Measurements from ENCODE around the gene C1orf159.

The C1orf159 gene

DNA sequence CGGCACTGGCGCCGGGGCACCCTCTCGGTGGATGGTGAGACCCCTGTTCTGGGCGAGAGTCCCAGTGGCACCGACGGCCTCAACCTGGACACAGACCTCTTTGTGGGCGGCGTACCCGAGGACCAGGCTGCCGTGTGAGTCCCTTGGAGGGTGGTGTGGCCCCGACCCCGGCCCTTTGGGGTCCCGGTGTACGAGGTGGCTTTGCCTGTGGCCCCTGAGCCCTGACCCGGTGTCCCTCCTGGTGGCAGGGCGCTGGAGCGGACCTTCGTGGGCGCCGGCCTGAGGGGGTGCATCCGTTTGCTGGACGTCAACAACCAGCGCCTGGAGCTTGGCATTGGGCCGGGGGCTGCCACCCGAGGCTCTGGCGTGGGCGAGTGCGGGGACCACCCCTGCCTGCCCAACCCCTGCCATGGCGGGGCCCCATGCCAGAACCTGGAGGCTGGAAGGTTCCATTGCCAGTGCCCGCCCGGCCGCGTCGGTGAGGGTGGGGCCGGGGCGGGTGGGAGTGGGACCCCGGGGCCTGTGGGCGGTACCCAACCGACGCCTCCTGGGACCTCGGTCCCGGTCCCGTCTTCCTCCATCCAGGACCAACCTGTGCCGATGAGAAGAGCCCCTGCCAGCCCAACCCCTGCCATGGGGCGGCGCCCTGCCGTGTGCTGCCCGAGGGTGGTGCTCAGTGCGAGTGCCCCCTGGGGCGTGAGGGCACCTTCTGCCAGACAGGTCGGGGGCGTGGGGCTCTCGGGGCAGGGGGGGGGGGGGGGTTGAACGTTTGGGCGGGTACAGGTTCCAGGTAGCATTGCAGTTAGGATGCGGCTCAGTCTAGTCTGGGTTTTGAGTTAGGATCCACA is 66.3 kb downstream of the C1orf159 start:
- no peak for DNase-seq

DNA sequence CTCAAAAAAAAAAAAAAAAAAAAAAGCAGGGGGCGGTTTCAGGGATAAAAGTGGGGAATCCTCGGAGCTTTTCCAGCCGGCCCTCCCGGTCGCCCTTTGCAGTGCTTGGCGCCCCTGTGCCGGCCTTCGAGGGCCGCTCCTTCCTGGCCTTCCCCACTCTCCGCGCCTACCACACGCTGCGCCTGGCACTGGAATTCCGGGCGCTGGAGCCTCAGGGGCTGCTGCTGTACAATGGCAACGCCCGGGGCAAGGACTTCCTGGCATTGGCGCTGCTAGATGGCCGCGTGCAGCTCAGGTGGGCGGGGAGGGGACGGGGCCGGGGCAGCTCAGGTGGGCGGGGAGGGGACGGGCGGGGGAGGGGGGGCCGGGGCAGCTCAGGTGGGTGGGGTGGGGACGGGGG is 67.1 kb downstream of the C1orf159 start:
- DNase-seq, result no peak

DNA sequence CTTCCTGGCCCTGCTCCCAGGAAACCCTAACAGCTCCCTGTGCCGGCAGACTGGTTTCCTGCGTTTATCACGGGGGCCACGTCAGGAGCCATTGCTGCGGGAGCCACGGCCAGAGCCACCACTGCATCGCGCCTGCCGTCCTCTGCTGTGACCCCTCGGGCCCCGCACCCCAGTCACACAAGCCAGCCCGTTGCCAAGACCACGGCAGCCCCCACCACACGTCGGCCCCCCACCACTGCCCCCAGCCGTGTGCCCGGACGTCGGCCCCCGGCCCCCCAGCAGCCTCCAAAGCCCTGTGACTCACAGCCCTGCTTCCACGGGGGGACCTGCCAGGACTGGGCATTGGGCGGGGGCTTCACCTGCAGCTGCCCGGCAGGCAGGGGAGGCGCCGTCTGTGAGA is 67.9 kb downstream of the C1orf159 start:
- no peak for DNase-seq

DNA sequence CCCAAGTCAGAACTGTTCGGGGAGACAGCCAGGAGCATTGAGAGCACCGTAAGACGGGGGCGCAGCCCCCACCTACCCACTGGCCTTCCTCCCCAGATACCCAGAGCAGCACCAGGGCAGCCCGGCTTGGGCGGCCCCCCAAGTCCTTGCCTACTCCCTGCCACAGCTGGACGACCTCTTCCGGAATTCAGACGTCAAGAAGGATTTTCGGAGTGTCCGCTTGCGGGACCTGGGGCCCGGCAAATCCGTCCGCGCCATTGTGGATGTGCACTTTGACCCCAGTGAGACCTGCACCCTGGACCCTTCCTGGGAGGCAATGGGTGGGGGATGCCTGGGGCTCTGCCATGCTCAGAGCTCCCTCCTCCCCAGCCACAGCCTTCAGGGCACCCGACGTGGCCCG is 68.5 kb downstream of the C1orf159 start:
- no peak for DNase-seq

DNA sequence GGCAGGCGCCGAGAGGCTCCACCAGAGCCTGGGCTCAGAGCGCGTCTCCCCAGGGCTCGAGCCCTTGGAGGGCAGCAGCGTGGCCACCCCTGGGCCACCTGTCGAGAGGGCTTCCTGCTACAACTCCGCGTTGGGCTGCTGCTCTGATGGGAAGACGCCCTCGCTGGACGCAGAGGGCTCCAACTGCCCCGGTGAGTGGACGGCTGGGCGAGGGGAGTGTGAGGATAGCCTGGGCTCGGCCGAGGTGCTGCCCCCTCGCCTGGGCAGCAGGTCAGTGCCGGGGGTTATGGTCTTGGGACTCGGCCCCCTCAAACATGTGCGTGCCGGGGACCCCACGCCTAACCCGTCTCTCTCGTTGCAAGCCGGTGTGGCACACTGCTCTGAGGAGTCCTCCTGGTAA is 69.1 kb downstream of the C1orf159 start:
- DNase-seq, result no peak

DNA sequence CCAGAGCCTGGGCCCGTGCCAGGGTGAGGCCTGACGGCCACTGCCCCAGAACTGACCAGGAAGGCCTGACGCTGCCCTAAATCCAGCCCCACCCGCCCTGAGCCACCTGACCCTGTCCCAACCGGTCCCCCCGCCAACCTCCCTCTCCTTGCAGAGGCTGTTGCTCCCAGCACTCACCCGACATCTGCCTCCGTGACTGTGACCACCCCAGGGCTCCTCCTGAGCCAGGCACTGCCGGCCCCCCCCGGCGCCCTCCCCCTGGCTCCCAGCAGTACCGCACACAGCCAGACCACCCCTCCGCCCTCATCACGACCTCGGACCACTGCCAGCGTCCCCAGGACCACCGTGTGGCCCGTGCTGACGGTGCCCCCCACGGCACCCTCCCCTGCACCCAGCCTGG is 69.6 kb downstream of the C1orf159 start:
- DNase-seq, result no peak

DNA sequence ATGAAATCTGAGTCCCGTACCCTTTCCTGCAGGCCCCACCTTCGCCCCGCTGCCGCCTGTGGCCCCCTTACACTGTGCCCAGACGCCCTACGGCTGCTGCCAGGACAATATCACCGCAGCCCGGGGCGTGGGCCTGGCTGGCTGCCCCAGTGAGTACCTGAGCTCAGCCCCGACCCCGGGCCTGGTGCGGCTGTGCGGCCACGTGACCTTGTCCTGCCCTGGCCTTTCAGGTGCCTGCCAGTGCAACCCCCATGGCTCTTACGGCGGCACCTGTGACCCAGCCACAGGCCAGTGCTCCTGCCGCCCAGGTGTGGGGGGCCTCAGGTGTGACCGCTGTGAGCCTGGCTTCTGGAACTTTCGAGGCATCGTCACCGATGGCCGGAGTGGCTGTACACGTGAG is 70.8 kb downstream of the C1orf159 start:
- DNase-seq, result no peak

DNA sequence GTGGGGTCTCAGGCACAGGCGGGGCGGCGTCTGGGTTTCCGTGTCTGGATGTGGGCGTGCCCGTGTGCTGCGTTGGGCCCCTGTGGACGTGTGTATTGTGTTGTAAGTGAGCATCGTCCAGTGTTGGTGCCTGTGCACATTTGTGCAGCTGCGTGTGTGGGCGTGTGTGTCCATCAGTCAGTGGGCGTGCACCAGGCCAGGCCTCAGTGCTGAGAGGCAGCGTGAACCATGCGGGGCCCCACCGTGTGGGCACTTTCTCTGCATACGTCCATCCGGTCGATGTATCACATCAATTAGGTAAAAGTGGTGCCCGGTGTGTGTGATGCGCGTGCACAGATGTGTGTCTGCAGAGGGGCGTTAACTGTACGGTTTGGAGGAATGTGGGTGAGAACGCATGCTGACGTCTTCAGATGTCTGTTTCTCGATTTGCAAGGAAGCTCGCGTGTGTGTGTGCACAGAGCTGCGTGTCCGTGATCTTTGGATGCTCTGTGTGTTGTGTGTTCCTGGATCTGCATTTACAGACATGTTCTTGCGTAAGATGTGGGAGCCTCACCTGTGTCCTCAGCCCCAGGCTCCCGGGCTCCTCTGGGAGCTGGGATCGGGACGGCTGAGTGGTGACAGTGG is 71.3 kb downstream of the C1orf159 start:
- no peak for DNase-seq

DNA sequence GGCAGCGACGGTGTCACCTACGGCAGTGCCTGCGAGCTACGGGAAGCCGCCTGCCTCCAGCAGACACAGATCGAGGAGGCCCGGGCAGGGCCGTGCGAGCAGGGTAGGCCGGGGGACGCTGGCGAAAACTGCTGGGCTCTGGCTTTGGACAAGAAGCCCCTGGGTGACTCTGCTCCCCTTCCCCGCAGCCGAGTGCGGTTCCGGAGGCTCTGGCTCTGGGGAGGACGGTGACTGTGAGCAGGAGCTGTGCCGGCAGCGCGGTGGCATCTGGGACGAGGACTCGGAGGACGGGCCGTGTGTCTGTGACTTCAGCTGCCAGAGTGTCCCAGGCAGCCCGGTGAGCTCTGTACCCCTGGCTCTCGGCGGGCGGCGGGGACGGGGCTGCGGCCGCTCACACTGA is 72.0 kb downstream of the C1orf159 start:
- DNase-seq, result no peak

DNA sequence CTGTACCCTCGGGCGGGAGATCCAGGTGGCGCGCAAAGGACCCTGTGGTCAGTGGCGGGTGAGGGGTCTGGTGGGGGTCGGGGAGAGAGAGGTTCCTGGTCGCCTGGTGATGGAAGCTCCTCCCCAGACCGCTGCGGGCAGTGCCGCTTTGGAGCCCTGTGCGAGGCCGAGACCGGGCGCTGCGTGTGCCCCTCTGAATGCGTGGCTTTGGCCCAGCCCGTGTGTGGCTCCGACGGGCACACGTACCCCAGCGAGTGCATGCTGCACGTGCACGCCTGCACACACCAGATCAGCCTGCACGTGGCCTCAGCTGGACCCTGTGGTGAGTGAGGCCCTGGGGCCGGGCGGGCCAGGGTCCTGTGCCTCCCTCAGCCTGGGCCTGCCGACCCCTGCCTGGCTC is 72.5 kb downstream of the C1orf159 start:
- no peak for DNase-seq

DNA sequence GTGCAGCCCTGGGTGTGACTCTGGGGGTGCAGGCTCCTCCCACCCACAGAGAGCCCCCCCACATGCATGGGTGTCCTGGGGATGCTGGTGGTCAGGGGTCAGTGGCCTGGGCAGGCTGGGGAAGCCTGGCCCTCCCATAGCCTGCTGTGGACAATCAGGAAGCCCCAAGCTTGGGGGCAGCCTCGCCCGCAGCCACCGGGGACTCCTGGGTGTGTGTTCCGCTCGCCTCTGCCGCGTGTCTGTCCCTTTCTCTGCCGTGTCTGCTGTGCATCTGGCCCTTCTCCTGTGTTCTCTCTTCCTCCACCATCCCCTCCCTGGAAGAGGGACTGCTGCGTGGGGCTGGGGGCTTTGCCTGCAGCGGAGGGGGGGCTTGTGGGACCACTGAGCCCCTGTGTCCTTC is 73.1 kb downstream of the C1orf159 start:
- no peak for DNase-seq

DNA sequence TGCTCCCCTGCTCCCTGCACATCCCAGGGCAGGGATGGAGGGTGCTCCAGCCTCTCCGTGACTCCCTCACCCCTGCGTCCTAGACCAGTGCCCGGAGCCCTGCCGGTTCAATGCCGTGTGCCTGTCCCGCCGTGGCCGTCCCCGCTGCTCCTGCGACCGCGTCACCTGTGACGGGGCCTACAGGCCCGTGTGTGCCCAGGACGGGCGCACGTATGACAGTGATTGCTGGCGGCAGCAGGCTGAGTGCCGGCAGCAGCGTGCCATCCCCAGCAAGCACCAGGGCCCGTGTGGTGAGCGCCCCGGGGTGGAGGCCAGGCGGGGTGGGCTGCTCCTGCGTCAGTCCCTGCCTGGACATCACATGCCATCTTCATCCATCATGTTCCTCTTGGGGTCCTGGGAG is 74.0 kb downstream of the C1orf159 start:
- no peak for DNase-seq

DNA sequence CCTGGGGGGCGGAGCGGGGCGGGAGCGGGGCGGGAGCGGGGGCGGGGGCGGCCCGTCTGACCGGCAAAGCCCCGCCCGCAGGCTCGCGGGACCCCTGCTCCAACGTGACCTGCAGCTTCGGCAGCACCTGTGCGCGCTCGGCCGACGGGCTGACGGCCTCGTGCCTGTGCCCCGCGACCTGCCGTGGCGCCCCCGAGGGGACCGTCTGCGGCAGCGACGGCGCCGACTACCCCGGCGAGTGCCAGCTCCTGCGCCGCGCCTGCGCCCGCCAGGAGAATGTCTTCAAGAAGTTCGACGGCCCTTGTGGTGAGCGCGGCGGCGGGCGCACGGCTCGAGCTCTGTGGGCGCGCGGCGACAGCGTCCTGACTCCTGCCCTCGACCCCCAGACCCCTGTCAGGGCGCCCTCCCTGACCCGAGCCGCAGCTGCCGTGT is 74.8 kb downstream of the C1orf159 start:
- DNase-seq, result no peak

DNA sequence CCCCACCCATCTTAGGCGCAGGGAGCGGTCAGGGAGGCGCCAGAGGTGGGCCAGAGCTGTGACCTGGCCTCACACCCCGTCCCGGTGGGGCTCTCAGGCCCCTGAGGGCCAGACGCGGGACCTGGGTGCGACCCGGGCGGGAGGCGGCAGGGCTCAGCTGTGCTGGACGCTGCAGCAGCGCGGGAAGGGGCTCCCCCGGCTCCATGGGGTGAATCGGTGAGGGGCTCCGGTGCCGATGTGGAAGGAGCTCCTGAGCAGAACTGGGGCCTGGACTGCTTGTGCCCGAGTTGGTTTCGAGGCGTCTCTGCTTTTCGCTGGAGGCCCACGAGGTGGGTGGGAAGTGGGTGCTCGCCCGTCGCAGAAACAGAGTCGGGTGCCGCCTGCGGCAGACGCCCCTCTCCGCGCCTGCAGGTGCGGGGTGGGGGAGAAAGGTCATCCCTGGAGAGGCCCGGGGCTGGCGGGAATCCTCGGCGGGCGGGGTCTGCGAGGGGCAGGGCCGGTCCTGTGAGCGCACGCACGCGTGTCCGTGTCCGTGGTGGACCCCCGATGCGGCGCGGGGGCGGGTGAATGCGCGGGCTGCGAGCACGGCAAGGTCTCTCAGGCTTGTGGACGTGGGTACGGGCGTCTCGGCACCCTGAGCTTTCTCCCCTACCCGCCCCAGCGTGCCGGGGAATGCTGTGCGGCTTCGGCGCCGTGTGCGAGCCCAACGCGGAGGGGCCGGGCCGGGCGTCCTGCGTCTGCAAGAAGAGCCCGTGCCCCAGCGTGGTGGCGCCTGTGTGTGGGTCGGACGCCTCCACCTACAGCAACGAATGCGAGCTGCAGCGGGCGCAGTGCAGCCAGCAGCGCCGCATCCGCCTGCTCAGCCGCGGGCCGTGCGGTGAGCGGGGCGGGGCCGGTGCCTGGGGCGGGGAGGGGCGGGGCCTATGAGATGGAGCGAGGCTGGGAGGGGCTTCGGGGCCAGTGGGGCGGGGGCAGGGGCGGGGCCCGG is 75.6 kb downstream of the C1orf159 start:
- DNase-seq, result peak; percentile 74 to 75

DNA sequence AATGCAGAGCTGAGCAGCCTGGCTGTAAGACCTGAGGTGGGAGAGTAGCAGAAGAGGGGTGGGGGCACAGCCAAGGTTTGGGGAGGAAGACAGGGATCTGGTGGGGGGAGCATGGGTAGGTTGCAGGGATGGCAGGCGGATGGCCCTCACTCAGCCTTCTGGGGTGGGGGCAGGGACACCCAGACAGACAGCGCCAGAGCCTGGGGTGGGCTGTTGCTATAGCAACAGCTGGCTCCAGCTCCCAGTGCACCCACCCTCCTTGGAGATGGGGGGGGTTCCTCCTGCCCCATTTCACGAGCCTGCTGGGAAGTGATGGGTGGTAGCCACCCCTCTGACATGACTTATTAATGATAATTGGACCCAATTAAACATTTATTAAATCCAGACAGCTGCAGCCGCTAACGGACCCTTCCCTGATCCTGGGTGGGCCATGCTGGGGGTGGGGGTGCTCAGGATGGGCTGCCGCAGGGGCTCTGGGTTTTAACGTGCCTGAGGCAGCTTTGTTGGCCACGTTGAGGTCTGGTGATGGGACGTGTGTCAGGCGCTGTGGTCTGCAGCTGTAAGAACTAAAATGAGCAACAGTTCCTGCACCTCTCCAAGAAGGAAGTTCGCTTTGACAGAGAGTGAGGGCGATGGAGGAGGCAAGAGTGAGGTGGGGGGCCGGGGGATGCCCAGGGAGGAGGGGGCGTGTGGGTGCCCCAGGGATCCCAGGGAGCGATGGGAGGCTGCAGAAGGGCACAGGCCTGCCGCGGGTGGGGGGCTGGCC is 76.6 kb downstream of the C1orf159 start:
- DNase-seq, result no peak

DNA sequence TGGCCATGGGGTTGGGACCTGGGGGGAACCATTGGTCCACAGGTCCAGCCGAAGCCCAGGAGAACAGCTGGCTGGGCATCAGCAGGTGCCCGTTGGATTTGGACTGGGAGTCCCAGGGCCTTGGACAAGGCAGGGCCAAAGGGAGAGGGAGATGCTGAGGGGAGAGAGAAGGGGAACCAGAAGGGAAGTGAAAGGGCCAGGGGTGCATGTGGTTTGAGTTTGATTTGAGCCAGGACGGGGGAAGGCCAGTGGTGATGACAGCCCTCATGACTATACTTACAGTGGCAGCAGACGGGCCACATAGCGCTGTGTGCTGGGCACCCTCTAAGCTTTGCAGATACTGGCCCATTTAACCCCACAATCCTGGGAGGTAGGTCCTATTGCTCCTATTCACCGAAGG is 77.2 kb downstream of the C1orf159 start:
- DNase-seq, result no peak

DNA sequence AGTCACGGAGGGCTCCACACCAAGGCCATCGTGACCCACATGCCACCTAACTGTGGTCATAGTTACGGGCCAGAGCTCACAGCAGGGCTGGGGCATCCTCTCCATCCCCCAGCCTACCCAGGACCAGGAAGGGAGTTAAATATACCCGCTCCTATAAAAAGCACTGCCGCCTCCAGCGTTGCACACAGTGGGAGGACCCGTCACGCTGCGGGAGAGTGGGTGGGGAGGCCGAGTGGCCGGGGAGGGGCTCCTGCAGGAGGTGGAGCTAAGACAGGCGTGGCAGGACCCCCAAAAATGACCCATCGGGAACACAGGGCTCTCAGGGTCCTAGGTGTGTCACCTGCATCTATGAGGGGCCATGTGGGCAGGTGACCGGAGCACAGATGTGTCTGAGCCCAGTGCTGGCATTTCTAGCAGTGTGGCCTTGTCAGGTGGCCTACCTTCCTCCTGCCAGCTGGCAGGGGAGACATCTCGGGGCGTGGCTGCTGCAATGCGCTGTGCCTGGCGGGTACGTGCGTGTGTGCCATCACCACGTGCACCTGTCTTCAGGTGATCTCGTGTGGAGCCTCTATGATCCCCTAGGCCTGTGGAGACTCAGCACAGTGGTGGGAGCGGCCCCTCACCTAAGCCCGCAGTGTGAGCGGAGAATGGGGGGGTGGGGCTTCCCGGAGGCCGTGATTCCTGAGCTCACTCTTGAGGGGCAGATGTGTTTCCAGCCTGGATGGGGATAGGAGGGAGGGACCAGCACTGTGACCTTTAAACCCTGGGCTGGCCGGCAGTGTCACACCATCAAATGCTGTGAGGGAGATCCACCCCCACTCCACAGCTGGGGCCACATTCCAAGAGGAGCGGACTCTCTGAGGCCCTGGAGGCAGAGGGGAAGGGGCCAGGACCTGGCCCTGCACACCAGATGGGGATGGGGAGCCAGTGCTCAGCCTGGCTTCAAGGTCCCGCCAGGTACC is 78.2 kb downstream of the C1orf159 start:
- no peak for DNase-seq

DNA sequence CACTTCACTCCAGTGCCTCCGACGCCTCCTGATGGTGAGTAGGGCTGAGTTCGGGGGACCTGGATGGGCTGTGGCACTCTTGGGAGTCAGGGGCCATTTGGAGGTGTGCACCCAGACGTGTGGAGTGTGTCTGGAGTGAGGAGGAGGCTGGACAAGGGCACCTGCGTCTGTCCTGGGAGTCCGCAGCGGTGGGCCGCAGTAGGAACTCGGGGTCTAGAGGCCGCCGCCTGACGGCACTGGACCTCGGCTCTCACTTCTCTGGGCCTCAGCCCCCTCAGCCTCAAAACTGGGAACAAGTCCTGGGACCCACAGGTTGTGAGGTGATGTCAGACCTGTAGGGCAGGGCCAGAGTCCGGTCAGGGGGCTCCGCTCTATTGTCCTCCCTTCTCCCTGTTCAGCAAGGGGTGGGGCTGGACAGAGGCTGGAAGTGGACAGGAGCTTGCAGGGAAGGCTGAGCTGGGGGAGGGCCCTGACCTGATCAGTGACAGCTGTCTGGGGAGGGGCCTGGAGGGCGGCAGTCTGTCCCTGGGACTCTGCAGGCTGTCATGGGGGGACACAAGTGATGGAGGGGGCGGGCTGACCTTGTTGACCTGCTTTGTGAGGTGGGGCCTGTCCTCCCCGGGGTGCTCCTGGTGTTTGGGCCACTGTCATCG is 80.5 kb downstream of the C1orf159 start:
- no peak for DNase-seq

DNA sequence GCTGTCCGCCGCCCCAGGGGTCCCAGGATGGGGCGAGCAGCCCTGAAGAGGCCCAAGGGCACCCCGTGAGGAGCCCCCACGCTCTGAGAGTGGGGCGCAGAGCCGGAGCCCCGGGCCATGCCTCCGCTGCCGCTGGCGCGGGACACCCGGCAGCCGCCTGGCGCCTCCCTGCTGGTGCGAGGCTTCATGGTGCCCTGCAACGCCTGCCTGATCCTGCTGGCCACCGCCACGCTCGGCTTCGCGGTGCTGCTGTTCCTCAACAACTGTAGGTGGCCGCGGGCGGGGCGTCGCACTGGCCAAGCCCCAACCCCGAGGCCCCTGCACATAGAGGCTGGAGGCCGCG is 81.5 kb downstream of the C1orf159 start:
- no peak for DNase-seq

DNA sequence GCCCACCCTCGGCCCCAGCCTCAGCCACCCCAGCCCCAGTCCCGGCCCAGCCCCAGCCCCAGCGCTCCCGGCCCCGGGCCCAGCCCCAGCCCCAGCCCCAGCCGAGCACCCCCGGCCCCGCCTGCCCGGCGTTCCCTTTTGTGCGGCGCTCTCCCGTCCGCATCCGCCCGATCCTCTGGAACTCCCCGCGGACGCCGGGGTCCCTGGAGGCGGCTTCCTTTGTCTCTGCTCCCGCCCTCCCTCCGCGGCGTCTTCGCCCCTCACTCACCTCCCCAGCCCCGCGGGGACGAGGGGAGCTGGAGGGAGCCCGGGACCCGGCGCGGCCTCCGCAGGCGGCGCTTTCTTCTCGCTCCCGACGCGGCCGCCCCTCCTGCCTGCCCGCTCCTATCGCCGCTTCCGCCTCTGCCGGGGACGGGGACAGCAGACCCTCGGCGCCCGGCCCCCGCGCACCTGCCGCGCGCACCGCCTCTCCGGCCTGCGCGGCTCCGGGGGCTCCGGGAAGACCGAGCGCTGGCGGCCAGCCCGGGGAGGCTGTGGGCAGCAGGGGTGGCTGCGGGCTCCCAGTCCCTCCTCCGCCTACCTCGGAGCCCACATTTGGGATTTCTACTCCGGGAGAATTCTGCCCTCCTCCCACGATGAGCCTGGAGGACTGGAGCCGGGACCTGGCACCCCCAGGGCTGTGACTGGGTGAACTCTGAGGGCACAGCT is 82.0 kb downstream of the C1orf159 start:
- DNase-seq, result peak in 1 of 2 experiments; percentile 26

Measured in stimulated activated CD4-positive, alpha-beta T cell treated with anti-CD3 and anti-CD28 coated beads, Interleukin-4, amount 100 ng/mL, for 4 hours (primary cell).